IPS-18c (cell line): ENCODE data around the gene JAK1.

Experiments
- H3K4me3 ChIP-seq: 2 replicates; pipeline ENCODE4 v1.7.0; 2013; ENCODE audit warnings: low read depth, mild to moderate bottlenecking, low read length, moderate library complexity; ENCODE audit not compliant: insufficient read depth
- H3K9me3 ChIP-seq: one replicate; pipeline ENCODE4 v1.6.1; 2013; ENCODE audit warnings: mild to moderate bottlenecking, low read length, moderate library complexity; ENCODE audit not compliant: control insufficient read depth, insufficient read depth

JAK1 gene

GRCh38 chr1:64845831-64846425 lies 120.4 kb downstream of the JAK1 start:
- Histone ChIP-seq H3K9me3 (no peaks in the 10 kb centered on the region), H3K4me3 (no peak overlapping the region)

GRCh38 chr1:64844609-64845008 lies 121.7 kb downstream of the JAK1 start:
- Histone ChIP-seq H3K4me3 (no peak overlapping the region), H3K9me3 (no peaks in the 10 kb centered on the region)

DNA sequence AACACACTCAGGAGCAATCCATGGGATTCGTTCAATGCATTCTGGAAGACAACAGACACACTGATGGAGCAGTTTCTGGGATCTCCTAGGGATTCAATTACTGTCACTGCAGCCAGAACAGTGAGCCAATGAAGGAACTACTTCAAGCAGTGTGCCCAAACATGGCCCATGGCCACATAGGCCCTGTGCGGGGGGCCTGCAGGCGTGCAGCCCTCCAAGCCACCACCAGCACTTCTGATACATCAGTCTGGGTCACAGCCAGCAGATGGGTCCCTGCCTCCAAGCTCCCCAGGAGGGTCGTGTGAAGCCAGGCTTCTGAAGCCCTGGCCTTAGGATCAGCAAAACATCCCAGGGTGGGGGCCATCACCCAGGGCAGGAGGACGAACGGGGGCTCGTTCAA lies 122.2 kb downstream of the JAK1 start:
- Histone ChIP-seq H3K4me3 (no peak overlapping the region), H3K9me3 (no peaks in the 10 kb centered on the region)

- Histone ChIP-seq H3K4me3 (no peak overlapping the region), H3K9me3 (no peaks in the 10 kb centered on the region)
Measured at GRCh38 chr1:64843675-64844074, 122.7 kb downstream of the JAK1 start.

GRCh38 chr1:64842224-64842623 lies 124.1 kb downstream of the JAK1 start:
- H3K4me3 ChIP-seq: no peak overlapping the region
- no peaks in the 10 kb centered on the region for H3K9me3 ChIP-seq

- no peak overlapping the region for H3K4me3 ChIP-seq
Measured at GRCh38 chr1:64841330-64842065, 124.9 kb downstream of the JAK1 start.

GRCh38 chr1:64839732-64840405 lies 126.5 kb downstream of the JAK1 start:
- H3K9me3 ChIP-seq: no peaks in the 10 kb centered on the region
- no peak overlapping the region for H3K4me3 ChIP-seq

More at GRCh38 chr1:64841330-64842065, 124.9 kb downstream of the JAK1 start:
- H3K9me3 ChIP-seq: no peaks in the 10 kb centered on the region

DNA sequence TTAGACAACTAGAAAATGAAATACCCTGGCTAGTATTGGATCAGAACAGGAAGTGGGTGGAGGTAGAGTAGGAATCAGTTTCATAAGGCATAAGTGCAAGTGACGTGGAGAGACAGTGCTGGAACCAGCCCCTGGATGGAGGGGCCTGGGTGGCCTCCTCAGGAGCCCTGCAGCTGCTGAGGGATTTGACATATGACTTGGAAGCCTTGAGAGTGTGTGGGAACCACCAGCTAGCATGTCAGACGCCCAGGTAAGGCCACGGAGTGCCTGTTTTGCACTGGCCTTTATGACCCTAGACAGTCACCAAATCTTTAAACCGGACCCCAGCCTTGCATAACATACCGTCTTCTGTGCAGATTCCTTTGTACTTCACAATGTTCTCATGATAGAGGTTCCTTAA lies 127.1 kb downstream of the JAK1 start:
- no peak overlapping the region for H3K4me3 ChIP-seq
- H3K9me3 ChIP-seq: no peaks in the 10 kb centered on the region

GRCh38 chr1:64838486-64838885 lies 127.9 kb downstream of the JAK1 start:
- Histone ChIP-seq H3K4me3 (no peak overlapping the region), H3K9me3 (no peaks in the 10 kb centered on the region)

DNA sequence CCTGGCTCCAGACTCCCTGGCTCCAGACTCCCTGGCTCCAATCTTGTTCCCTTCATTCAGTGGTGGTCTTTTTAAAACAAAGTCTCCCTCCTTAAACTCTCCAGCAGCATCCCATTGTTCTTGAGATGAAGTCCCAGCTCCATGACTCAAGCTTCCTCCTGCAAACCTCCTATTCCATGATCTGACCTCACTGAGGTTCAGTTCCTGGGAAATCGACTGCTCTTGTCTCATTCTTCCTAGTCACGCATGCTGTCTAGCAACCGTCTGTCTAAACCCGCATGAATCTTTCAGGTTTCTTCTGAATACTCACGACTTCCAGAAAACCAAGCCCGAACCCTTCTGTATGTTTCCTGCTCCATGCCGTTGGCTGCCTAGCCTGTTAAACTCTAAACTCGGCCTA lies 129.5 kb downstream of the JAK1 start:
- Histone ChIP-seq H3K4me3 (no peak overlapping the region), H3K9me3 (no peaks in the 10 kb centered on the region)

- no peaks in the 10 kb centered on the region for H3K9me3 ChIP-seq
Measured at GRCh38 chr1:64834734-64835133, 131.6 kb downstream of the JAK1 start.

GRCh38 chr1:64830030-64830651 lies 136.2 kb downstream of the JAK1 start:
- Histone ChIP-seq H3K9me3 (no peaks in the 10 kb centered on the region), H3K4me3 (no peak overlapping the region)

More at GRCh38 chr1:64834734-64835133, 131.6 kb downstream of the JAK1 start:
- H3K4me3 ChIP-seq: no peak overlapping the region

DNA sequence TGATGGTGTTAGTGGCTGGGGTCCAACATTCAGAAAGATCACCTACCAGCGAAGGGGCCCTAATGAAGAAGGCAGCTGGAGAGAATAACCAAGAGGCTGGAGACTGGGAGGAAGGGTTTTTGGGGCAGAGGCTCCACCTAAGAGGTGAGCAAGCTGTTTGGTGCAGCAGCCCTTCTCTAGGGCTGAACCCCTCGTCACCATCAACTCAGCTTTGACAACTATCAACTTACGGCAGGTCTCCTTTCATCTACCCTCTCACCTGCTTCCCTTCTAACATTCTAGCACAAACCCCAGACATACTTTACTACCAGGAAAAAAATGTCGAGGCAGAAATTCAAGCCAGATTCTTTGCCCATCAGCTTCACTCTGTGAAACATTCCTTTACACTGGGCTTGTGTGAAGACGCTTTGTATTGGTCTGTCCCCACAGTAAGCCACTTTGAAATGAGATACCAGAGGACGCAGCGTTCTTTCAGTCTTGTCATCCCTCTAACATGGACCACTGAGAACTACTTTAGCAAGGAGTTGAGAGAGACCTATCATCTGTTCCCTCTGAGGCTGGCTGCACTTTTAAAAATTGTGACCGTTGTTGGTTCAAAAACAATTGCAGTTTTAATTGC lies 136.8 kb downstream of the JAK1 start:
- H3K9me3 ChIP-seq: no peaks in the 10 kb centered on the region

GRCh38 chr1:64828829-64829228 lies 137.5 kb downstream of the JAK1 start:
- Histone ChIP-seq H3K9me3 (no peaks in the 10 kb centered on the region), H3K4me3 (no peak overlapping the region)

More for the DNA sequence above, 136.8 kb downstream of the JAK1 start:
- no peak overlapping the region for H3K4me3 ChIP-seq

- no peak overlapping the region for H3K4me3 ChIP-seq
- H3K9me3 ChIP-seq: no peaks in the 10 kb centered on the region
Measured at GRCh38 chr1:64826991-64827390, 139.4 kb downstream of the JAK1 start.

DNA sequence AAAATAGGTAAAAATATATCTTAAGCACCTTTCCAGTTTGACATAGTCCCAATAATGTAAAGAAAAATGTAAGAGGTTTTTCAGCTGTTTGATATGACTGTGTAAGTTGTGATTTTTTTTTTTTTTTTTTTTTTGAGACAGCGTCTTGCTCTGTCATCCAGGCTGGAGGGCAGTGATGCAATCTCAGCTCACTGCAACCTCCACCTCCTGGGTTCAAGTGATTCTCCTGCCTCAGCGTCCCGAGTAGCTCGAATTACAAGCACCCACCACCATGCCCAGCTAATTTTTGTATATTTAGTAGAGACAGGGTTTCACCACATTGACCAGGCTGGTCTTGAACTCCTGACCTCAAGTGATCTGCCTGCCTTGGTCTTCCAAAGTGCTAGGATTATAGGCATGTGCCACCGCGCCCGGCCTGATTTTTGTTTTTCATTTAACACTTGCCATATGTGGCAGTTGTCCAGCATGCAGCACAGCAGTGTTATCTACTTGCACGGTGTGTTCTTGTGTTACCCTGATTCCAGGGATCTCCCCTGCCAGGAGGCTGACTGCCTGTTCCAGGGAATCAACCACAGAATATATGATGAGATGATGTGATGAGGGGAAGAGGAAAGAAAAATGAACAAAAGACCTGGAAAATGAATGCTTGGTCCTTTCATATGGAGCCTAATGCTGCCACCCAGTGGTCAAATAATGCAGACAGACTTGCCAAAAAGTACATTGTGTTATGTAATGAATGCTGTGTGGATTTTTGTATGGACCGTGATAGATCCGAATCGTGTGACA lies 142.5 kb downstream of the JAK1 start:
- H3K4me3 ChIP-seq: no peak overlapping the region
- H3K9me3 ChIP-seq: no peaks in the 10 kb centered on the region

- Histone ChIP-seq H3K9me3 (no peaks in the 10 kb centered on the region), H3K4me3 (no peak overlapping the region)
Measured at GRCh38 chr1:64822621-64823020, 143.7 kb downstream of the JAK1 start.
